IgD-negative memory B cell (primary cell): ENCODE measurements around the gene FANCB. TPM values are rescaled to one million over a fixed set of nuclear protein-coding genes. Genes with fewer than 3 reads are reported as not detected.

Source experiments
- H3K27ac Mint-ChIP-seq, 3 donors: one replicate each; pipeline ENCODE4 v1.8.0; 2020 to 2022; ENCODE audit warnings: mild to moderate bottlenecking in 3 of 3, mixed read lengths in 3 of 3, moderate library complexity in 1 of 3
- H3K27me3 Mint-ChIP-seq: one replicate; pipeline ENCODE4 v1.8.0; 2021; ENCODE audit warnings: mixed read lengths
- H3K36me3 Mint-ChIP-seq: one replicate; pipeline ENCODE4 v1.8.0; 2020; ENCODE audit warnings: mild to moderate bottlenecking, mixed read lengths
- H3K4me1 Mint-ChIP-seq, 3 donors: one replicate each; pipeline ENCODE4 v1.8.0; 2020 to 2022; ENCODE audit warnings: mixed read lengths in 3 of 3, mild to moderate bottlenecking in 1 of 3
- H3K4me3 Mint-ChIP-seq, 4 donors: one replicate each; pipeline ENCODE4 v1.8.0; 2020 to 2022; ENCODE audit warnings: mild to moderate bottlenecking in 4 of 4, mixed read lengths in 4 of 4, moderate library complexity in 3 of 4
- H3K9me3 Mint-ChIP-seq, 3 donors: one replicate each; pipeline ENCODE4 v1.8.0; 2020 to 2021; ENCODE audit warnings: mixed read lengths in 3 of 3, mild to moderate bottlenecking in 1 of 3
- polyA plus RNA-seq: library from polyadenylated mRNA; unstranded; fragments of 300-500 nt; fragmentation: Illumina TruSeq; gene quantifications from one replicate; pipeline ENCODE4 v1.2.3, GENCODE V29; 2021

The FANCB gene
- polyA plus RNA-seq, 1 donor from 2014 or later, result 4.3 TPM

- no peak overlapping the region for H3K4me3 Mint-ChIP-seq
- H3K27me3 Mint-ChIP-seq, result no peaks in the 10 kb centered on the region
- no peak overlapping the region for H3K27ac Mint-ChIP-seq
- peaks cover 0 to 4% (median 2%) of the 10 kb centered on the region in 3 donors for H3K9me3 Mint-ChIP-seq
- peaks cover 0 to 1% (median 0%) of the 10 kb centered on the region in 3 donors for H3K4me1 Mint-ChIP-seq
- peaks cover 1% of the 10 kb centered on the region for H3K36me3 Mint-ChIP-seq
Measured at GRCh38 chrX:14802943-14803710, 69.7 kb downstream of the FANCB start.

- Mint-ChIP-seq H3K36me3 (no peaks in the 10 kb centered on the region), H3K27ac (no peak overlapping the region), H3K27me3 (no peaks in the 10 kb centered on the region), H3K4me1 (no peaks in the 10 kb centered on the region), H3K9me3 (peaks cover 0 to 4% (median 0%) of the 10 kb centered on the region in 3 donors), H3K4me3 (no peak overlapping the region)
Measured at GRCh38 chrX:14801136-14801535, 71.7 kb downstream of the FANCB start.

- Mint-ChIP-seq H3K27me3 (no peaks in the 10 kb centered on the region), H3K9me3 (peaks cover 0 to 4% (median 2%) of the 10 kb centered on the region in 3 donors), H3K4me1 (no peaks in the 10 kb centered on the region), H3K27ac (no peak overlapping the region), H3K4me3 (no peak overlapping the region), H3K36me3 (no peaks in the 10 kb centered on the region)
Measured at GRCh38 chrX:14798805-14799397, 74.0 kb downstream of the FANCB start.

Other genes with a start within 250 kb of the FANCB start
- 5.6 TPM for gene MOSPD2, start 352 bp upstream of the FANCB start, polyA plus RNA-seq